GM18526 (cell line): ENCODE data around the gene MAPKBP1.

ENCODE experiments used
- POLR2A ChIP-seq: IDR thresholded peaks from 3 replicates; pipeline ENCODE4 v1.6.1; 2011; ENCODE audit not compliant: insufficient read length; ENCODE audit errors: extremely low read depth

Gene MAPKBP1

DNA sequence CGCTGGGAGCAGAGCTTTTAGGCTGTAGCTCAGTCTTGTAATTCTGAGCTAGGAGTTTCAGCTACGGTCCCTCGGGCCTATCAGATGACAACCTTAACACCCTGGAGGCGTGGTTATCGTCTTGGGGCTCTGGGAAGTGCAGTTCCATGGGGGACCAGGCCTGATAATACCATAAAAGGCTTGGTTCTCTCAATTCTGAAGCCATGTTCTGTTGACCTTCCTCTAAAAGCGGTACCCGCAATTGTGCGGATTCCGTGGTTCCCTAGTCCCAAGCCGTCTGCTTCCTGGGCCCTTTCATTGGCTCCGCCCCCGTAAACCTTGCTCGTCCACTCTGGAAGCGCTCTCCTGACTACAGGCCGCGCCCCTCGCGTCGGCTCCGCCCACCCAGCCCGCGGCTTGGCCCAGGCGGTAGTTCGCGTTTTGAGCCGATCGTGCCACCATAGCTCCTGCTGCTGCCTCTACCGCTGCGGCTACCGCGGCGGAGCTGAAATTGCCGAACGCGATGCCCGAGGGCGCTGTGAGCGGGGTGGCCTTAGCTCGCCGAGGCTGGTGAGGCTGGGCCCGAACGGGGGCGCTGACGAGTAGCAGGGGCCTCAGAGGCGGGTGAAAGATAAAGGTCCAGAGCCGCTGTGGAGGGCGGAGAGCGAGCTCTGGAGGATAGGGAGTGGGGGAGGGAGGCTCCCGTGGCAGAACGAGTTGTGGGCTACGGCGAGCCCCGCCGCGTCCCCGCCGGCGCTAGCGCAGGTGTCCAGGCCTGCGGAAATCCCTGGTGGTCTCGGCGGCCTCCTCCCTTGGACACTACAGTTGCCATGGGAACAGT, at the start of gene MAPKBP1:
Gene MAPKBP1 (plus strand): TSS at position 423 of the 820 bp plus-strand sequence. CDS start 792 bp downstream, outside the sequence.
- peak; percentile 63 for TF ChIP-seq POLR2A

GRCh38 chr15:41727143-41727542, 47.1 kb upstream of the MAPKBP1 start:
- no peak for TF ChIP-seq POLR2A

- no peak for TF ChIP-seq POLR2A
These were observed 43.7 kb upstream of the MAPKBP1 start for GRCh38 chr15:41730543-41730942.

DNA sequence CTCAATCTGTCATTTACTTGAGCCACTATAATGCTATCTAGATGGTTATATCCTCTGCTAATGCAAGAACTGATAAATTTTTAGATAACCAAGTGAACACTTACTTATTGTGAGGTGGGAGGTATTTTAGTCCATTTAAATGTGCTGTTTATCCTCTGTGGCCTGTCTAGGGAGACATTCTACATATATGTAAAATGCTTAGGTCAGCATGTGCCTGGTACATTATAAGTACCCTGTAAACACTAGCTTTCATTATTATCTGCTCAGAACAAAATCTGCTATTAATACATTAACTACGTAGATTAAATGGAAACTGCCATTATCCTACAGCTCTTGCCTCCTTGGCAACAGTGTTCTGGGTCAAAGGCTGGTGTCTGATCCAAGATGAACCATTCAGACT, 41.8 kb upstream of the MAPKBP1 start:
- no peak for TF ChIP-seq POLR2A

GRCh38 chr15:41734079-41734478, 40.2 kb upstream of the MAPKBP1 start:
- no peak for TF ChIP-seq POLR2A

DNA sequence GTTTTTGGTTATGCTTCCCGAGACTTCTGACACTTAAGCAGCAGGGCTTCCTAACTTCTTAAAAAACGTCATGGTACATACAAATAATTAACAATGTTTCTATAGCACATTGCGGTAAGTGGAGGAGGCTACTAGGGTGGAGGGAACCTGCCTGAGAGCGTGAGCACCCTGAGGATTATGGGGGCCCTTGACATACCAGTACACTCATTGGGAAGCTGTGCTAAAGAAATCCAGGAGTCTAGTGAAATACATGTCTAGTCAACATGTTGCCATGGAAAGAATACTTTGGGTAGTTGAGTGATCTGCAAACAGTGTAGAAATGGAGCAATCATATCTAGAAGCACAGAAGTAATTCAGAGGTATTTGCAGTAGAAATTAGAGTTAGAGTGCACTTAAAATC, 39.2 kb upstream of the MAPKBP1 start:
- TF ChIP-seq POLR2A = no peak

DNA sequence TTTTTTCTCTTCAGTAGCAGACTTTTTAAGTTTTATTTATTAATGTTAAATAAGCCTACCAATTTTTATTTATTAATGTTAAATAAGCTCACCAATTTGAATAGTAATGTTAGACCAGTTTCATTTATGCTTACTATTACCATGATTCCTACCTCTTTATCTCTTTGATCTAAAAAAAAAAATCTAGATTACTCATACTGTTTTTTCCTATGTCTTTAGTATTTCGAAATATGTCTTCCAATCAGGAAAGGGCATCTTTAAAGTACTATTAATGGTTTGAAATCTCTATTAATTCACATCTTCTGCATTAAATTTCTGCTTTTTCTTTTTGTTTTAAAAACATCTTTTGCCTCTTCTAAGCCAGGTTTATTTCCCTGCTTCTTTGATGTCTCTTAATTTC, 27.5 kb upstream of the MAPKBP1 start:
- TF ChIP-seq POLR2A = no peak

GRCh38 chr15:41756198-41756597, 18.1 kb upstream of the MAPKBP1 start:
- TF ChIP-seq POLR2A = no peak

DNA sequence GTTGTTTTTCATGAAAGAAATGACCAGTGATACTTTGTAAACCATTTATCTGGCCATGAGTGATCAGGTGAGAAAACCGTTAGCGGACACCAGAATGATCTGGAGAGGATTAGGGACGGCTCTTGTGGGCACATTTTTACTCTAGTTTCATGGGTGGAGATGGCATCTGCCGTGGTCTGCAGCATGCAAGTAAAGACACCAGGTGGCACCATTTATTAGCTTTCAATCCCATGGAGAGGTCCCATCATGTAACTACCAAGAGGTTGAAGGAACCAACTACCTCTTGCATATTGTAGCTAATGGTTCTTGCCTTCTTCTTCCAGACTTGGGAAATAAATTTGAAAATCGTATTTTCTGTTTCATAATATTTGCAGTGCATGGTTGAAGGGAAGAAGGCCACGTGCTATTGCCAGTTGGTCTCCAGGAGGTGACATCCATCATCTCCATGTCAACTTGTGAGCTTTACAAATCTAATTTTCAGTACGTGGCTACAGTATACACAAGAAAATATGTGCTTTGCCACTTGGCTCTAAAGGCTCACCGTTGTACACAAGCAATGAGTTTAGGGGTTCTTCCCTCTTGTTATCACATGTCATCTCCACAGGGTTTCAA, 1.5 kb upstream of the MAPKBP1 start:
- no peak for TF ChIP-seq POLR2A

GRCh38 chr15:41773332-41773728, 954 bp upstream of the MAPKBP1 start:
- no peak for TF ChIP-seq POLR2A

DNA sequence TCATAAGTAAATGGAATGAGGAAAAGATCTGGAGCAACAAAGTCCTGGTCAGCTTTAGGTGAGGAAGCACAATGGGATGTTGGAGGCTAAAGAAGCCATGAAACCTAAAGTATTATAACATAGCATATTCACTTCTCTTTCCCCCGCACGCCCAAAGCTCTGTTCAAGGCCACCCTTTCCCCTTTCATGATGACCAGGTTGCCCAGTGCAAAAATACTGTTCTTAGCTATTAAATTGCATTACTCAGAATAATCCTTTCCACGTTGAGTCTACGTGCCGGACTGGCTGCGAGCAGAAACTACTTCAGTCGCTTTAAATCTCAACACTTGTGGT, 589 bp upstream of the MAPKBP1 start:
- TF ChIP-seq POLR2A = no peak

- no peak for TF ChIP-seq POLR2A
These were observed 666 bp downstream of the MAPKBP1 start for GRCh38 chr15:41774882-41775417.

GRCh38 chr15:41775651-41776050, 1.4 kb downstream of the MAPKBP1 start:
- no peak for TF ChIP-seq POLR2A

GRCh38 chr15:41777421-41777973, 3.2 kb downstream of the MAPKBP1 start:
- TF ChIP-seq POLR2A = no peak

DNA sequence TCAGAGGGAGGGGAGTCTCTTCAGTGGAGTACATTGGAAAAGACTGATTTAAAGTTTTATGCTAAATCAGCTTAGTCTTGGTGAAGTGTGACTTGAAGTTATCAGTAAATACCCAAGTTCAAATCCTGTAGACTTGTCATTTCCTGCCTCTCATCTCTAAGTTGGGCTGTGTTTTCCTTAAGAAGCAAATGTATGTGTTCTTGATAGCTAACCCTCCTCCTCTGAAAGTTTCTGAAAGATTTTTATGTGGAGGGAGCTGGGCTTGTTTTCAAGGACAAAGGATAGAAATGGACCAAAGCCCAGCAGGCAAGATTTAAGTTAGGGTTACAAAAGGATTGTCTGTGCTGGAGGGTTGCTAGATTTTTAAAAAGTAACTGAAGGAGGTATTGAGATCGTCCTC, 4.2 kb downstream of the MAPKBP1 start:
- no peak for TF ChIP-seq POLR2A

DNA sequence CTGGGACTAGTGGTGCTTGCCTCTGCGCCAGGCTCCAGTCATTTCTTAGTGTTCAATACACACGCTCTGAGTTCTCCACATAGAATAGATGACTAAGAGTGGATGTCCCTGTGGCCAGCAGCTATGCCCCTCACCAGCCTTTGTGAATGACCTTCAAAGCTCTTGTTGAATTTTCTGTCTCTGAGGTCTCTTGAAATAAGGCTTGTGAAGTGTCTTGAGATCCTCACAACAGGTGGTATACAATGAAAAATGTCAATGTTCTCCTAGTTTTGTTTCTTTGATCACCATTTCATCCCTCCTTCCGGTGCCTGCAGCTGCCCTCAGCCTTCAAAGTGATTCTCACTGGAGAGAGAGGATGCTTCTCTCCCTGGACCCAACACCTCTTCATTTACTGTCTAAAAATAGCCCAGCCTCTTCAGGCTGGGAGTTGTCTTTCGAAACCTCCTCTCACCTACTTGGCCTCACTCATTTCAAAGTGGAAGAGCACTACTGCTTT, 5.4 kb downstream of the MAPKBP1 start:
- TF ChIP-seq POLR2A = no peak
